Stimulated activated CD4-positive, alpha-beta T cell treated with anti-CD3 and anti-CD28 coated beads, Interleukin-1b, Interleukin-23, amount 100 ng/mL, for 48 hours (primary cell): ENCODE measurements around the gene USP22.
A peak's percentile ranks its signal among the peaks of the same experiment; 100 is the strongest.

ENCODE experiments used
- DNase-seq: peaks from one replicate; pipeline ENCODE4 v3.0.0-alpha.2; 2020

The USP22 gene

GRCh38 chr17:20999044-20999573 is 43.7 kb downstream of the USP22 start:
- DNase-seq, result no peak

DNA sequence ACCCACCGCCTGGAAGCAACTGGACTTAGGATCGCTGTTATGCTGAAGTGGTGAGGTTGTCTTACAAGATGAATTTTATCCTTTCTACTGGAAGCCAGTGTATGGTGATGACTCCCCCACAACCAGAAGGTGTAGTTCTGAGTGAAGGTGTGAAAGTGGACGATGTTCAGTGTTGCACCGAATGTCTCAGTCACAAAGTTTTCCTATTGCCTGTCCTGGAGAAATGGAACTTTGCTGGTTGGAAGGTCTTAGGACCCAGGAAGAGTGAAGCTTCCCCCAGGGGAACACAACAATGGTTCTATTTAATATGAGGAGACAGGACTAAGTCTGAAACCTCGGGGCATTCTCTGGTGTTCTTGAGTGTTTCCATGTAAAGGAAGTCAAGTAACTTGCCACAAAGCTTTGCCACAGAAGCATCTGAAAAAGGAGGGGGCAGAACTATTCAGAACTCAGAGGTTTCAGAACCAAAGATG is 44.2 kb downstream of the USP22 start:
- no peak for DNase-seq

DNA sequence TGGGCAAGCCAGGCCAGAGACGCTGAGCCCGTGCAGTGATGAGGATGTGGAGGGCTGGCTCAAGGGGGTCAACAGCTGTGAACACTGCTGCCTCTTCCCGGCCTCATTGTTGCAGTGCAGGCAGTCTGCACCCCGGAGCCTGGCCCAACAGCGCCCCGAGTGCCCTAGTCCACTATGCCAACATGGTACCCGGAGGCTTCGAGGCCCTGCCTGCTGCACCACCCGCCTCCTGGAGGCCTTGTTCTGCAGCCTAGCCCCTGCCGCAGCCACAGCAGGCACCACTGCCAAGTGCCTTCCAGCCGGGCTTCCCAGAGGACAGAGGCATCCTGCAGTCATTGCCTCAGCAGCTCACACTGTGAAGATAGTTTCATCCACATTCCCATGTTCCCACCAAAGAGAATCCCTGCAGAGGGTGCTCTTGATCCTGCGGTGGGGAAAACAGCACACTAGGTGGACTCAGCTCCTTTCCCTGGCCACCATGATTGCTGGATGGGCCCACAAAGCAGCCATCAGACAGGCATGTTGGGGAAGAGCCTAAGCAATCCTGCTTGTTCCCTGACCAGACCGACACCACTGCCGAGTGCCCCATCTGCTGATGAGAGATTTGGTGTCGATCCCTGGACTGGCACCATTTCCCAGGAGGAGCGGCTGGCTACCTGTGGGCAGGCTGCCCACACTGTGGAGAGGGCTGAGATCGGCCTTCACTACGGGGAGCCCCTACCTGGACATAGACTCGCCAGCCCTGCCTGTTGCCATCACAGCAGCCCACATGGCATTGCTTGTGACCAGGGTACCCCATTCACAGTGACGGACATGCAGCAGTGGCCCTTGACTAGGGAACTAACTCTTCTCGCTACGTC is 44.9 kb downstream of the USP22 start:
- no peak for DNase-seq

DNA sequence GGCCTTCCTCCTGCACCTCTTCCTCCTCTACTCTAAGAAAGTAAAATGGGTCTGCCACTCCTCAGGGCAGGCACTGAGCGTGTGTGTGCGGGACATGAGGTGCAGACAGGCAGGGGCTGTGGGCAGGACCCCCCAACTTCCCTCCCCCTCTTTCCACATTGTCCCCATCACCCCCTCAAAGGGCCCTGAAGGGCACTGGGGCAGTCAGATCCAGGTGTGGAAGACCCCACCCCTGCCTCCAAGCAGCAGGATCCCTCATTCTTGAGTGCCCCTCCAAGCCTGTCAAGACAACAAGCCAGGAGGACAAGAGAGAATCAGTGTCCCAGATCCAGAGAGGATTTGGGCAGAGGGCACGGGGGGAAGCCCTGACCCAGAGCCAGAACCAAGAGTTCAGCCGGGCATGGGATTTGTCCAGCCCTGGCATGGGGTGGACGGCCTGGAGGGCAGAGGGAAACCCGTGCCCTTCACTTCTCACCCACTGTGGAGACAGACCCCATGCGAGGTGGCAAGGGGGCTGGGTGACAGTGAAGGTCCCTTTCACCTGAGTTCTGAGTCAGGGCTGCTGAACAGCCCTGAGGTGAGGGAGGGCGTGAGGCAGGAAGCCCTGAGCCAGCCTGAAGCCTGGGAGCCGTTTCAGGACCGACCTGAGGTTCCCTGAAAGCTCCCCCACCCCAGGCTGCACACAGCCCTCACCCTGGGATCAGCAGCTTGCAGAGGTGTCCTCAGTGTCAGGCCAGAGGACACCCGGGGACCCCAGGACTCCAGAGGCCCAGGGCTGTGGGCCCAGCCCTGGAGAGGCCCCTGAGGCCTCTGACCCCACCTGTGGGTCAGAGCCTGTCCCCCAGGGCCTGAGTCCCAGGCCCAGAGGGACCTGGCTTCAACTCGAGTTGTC is 45.8 kb downstream of the USP22 start:
- no peak for DNase-seq

- DNase-seq, result no peak
Measured at GRCh38 chr17:20995873-20996723, 46.7 kb downstream of the USP22 start.

- no peak for DNase-seq
Measured at GRCh38 chr17:20995164-20995872, 47.5 kb downstream of the USP22 start.

GRCh38 chr17:20994779-20995149 is 48.0 kb downstream of the USP22 start:
- no peak for DNase-seq

GRCh38 chr17:20993863-20994778 is 48.7 kb downstream of the USP22 start:
- no peak for DNase-seq

GRCh38 chr17:20992987-20993862 is 49.6 kb downstream of the USP22 start:
- peak; percentile 71 for DNase-seq

GRCh38 chr17:20992416-20992815 is 50.4 kb downstream of the USP22 start:
- no peak for DNase-seq

DNA sequence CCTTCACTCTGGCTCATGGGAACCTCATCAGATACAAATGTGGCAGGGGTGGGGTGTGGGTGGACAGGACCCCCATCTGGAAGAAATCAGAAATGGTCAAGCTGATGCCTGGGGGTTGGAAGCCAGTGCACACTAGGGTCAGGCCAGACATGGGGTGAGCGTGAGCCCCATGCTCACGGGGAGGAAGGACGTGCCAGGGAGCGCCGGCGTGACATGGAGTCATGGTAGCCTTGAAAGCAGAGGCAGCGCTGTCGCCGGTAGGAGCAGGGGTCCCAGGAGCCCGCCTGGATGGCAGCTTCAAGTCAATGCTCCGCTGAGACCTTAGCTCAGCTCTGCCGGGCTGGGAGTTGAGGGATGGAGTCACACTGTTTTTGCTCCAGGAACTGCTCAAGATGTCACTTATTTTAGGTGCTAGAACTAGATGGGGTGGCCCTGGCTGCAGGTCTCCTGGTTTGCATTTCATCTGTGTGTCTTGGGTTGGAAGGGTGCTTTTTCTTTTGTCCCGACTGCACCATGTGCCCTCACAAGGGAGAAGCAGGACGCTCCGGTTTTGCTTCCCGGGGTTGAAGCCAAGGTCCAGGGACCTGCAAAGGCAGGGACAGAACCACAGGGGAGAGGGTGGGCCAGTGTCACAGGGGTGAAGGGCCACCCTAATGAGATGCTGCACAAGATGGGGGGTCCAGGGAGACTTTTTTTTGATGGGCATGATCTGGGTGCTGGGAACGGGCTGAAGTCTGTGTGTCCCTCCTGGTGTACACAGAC is 51.4 kb downstream of the USP22 start:
- no peak for DNase-seq

DNA sequence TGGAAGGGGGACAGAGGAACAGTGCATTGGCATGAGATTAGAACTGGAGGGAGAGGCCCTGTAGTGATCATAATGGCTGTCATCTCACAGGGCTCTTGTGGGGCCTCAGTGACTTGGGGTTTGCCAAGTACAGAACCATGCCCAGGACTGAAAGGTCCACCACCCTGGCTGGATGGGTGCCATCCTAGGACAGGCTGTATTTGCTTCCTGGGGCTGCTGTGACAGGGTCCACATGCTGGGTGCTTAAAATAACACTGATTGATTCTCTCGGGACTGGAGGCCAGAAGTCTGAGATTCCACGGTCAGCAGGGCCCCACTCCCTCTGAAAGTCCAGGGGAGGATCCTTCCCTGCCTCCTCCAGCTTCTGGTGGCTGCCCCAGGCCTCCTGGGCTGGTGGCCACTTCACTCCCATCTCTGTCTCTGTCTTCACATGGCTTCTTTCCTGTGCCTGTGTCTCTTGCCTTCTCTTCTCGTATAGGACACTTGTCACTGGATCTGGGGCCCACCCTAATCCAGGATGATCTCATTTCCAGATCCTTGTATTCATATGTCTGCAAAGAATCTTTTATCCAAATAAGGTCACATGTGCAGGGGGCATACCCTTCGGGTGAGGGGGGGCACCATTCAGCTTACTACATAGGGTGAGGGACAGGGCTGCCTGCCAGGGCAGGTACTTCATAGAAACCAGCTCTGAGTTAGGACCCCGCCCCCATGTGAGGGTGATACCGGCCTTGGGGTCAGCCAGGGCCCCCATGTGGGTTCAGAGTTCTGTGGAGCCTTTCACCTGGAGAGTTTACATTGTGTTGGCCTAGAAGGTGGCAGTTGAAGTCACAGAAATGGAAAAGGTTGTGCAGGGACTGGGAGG is 52.6 kb downstream of the USP22 start:
- no peak for DNase-seq

DNA sequence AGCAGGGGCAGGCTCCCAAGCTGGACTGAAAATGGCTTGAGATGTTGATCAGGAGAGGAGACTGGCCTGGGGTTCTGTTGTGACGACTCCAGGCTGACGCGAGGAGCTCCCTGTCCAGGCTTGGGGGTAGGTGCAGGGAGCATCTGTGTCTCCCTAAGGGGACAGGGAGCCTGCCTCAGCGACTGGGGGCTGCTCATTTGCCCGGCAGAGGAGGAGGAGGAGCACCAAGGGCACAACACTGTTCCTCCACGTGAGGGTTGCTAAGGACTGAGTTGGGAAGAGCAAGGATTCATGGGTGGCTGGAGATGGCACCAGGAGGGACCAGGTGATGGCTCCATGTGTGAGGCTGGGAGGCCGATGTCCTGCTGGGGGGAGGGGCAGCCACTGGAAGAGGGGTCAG is 53.3 kb downstream of the USP22 start:
- no peak for DNase-seq

DNA sequence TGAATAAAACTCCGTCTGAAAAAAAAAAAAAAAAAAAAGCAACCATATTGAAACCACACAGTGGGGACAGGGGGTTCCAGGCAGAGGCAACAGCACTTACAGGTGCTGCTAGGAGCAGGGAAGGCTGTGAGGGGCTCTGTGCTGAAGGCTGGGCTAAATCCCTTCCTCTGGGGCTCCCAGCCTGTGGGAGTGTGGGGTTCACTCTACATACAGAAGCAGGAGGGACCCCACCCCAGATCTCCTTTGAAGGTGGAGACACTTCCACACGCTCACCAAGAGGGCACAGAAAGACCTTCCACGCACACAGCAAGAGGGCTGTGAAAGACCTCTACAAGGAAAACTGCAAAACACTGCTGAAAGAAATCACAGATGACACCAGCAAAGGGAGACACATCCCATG is 53.9 kb downstream of the USP22 start:
- DNase-seq, result no peak

DNA sequence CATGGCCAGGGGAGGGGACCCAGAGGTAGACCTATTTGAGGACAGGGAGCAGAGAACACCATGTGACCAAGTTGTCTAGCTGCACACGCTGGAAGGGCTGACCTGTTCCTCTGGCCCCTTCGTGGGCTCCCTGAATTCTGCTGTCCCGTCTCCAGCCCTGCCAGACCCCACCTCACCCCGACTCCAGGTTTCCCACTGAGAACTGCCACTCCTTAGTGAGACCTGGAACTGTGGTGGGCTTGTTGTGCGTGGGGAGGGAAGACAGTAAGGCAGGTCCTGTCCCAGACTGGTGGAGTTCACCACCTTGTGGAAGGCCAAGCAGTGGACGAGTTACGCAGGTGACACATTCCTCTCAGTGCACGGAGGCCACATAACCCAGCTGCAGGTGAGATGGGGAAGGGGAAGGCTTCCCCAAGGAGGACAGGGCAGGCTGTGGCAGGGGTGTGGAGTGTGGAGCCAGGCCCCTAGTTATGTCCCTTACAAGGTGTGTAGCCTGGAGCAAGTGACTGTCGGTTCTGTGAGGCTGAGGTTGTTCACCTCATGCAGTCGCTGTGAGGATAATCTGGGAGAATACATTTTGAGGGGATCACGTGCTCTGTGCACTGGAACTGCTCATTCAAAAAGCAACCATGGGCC is 54.7 kb downstream of the USP22 start:
- no peak for DNase-seq

- no peak for DNase-seq
Measured at GRCh38 chr17:20987511-20987910, 55.3 kb downstream of the USP22 start.

GRCh38 chr17:20986767-20987510 is 55.9 kb downstream of the USP22 start:
- no peak for DNase-seq
